Activated CD4-positive, alpha-beta memory T cell treated with anti-CD3 and anti-CD28 coated beads for 36 hours (primary cell): ENCODE measurements around the gene HNRNPH3. TPM values are rescaled to one million over a fixed set of nuclear protein-coding genes. Genes with fewer than 3 reads are reported as not detected.
A peak's percentile ranks its signal among the peaks of the same experiment; 100 is the strongest.
"Not testable (repeated sequence)": the region's sequence is repeated elsewhere in the genome, so short reads cannot be mapped to it uniquely, and the experiment has no call there.

ENCODE experiments used
- CTCF ChIA-PET: fragments of 350-600 bp; sonication (Branson Sonifier 250); formaldehyde crosslinking; loops from one replicate; lab custom pipeline; 2021; ENCODE audit warnings: antibody characterized with exemption, inconsistent platforms; lab: Charles Lee
- POLR2A ChIA-PET: fragments of 350-600 bp; sonication (Branson Sonifier 250); formaldehyde crosslinking; loops from one replicate; lab custom pipeline; 2021; ENCODE audit warnings: antibody characterized with exemption; lab: Charles Lee
- DNase-seq: peaks from one replicate; pipeline ENCODE4 v3.0.0-alpha.2; 2020
- H3K27ac Mint-ChIP-seq: one replicate; pipeline ENCODE4 v1.8.0; 2021; ENCODE audit warnings: mixed read lengths
- H3K27me3 Mint-ChIP-seq: one replicate; pipeline ENCODE4 v1.8.0; 2021; ENCODE audit warnings: mixed read lengths
- H3K36me3 Mint-ChIP-seq: one replicate; pipeline ENCODE4 v1.8.0; 2021; ENCODE audit warnings: mixed read lengths
- H3K4me1 Mint-ChIP-seq: one replicate; pipeline ENCODE4 v1.8.0; 2021; ENCODE audit warnings: low read depth, mixed read lengths
- H3K4me3 Mint-ChIP-seq: one replicate; pipeline ENCODE4 v1.8.0; 2021; ENCODE audit warnings: mild to moderate bottlenecking, mixed read lengths
- H3K9me3 Mint-ChIP-seq: one replicate; pipeline ENCODE4 v1.8.0; 2021; ENCODE audit warnings: mixed read lengths
- intact Hi-C: fragments of 100-400 bp; cut with micrococcal nuclease; formaldehyde crosslinking; loops from one replicate; pipeline ENCODE4 v1.15.1; 2023
- total RNA-seq, 2 experiments: library from RNA; stranded (reverse); gene quantifications; one replicate each; pipeline ENCODE4 v1.2.3, GENCODE V29; 2021

HNRNPH3 gene
- total RNA-seq, 2 experiments from 2014 or later, result 140 to 144 TPM

DNA sequence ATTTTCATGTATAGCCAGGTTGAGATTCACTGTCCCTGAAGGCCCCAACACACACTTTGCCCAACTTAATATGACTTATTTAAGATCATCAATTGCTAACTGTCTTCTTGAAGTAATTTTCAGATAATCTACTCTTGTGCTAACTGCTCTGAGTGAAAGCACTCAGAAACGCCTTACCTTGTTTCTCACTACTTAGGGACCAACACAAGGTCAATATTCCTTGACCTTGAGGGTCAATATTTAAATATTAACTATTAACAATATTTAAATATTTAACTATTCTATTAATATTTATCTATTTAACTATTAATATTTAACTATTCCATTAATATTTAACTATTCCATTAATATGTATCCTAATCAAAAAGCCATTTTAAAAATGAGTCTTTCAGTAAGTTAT lies 26.0 kb upstream of the HNRNPH3 start:
- intact Hi-C loops, result no loop called here
- Mint-ChIP-seq H3K36me3 (no peaks in the 10 kb centered on the region), H3K9me3 (no peaks in the 10 kb centered on the region), H3K27me3 (no peaks in the 10 kb centered on the region), H3K4me3 (no peak overlapping the region), H3K4me1 (no peaks in the 10 kb centered on the region), H3K27ac (no peak overlapping the region)
- ChIA-PET CTCF (no interaction called here), POLR2A (no interaction called here)
- no peak for DNase-seq

DNA sequence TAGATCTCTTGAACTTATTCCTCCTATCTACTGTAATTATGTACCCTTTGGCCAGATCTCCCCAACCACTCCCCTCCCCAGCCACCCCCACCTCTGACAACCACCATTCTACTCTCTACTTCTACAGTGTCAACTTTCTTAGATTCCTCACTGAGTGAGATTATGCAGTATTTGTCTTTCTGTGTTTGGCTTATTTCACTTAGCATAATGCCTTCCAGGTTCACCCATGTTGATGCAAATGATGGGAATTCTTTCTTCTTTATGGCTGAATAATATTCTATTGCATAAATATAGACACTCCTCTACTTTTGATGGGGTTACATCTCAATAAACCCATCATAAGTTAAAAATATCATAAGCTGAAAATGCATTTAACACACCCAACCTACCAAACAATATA lies 21.3 kb upstream of the HNRNPH3 start:
- ChIA-PET POLR2A (no interaction called here), CTCF (no interaction called here)
- DNase-seq, result no peak
- Mint-ChIP-seq H3K36me3 (no peaks in the 10 kb centered on the region), H3K27me3 (no peaks in the 10 kb centered on the region), H3K9me3 (peaks cover under 1% of the 10 kb centered on the region), H3K27ac (no peak overlapping the region), H3K4me1 (peaks cover 5% of the 10 kb centered on the region), H3K4me3 (no peak overlapping the region)
- intact Hi-C loops, result no loop called here

DNA sequence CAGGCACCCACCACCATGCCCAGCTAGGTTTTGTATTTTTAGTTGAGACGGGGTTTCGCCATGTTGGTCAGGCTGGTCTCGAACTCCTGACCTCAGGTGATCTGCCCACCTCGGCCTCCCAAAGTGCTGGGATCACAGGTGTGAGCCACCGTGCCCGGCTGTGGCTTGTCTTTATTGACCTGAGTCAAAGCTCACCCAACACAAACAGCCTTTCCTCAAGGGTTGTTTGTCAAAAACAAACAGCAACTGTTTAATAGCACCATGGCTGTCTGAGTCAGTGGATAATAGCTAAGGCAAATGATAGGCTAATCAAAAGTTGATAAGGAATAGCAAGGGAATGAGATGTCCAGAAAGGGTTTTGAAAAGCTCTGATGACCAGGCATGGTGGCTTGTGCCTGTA lies 16.9 kb upstream of the HNRNPH3 start:
- H3K4me1 Mint-ChIP-seq, H3K36me3 Mint-ChIP-seq, DNase-seq, H3K27ac Mint-ChIP-seq, intact Hi-C loops, H3K4me3 Mint-ChIP-seq, H3K27me3 Mint-ChIP-seq: not testable (repeated sequence)
- H3K9me3 Mint-ChIP-seq, result peaks cover 20% of the 10 kb centered on the region
- ChIA-PET CTCF (interaction anchor here (1.0 to 1.2 kb wide), 2 partner anchors 13 to 102 kb away, joined by 4 to 5 read pairs; no protein-coding TSS in a partner anchor), POLR2A (interaction anchor here (0.5 to 2.0 kb wide), 2 partner anchors 17 to 301 kb away, joined by 4 to 6 read pairs; partner anchors contain the start of genes HNRNPH3 and PBLD)

DNA sequence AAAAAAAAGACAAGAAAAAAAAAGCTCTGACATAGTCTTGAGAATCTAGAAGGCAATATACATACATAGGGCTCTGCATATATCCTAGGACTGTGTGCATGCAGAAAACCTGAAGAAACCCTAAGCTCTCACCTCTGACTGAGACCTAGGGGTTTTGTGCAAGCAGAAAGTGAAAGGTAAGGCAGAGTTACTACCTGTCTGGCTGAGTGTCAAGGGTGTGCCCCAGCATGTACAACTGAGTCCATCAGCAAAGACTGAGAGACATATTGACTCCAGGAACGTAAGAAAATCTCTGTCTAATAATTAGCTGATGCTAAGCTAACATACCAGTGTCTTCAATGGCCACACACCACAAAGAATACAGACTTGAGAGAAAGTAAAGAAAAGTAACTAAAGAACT lies 16.3 kb upstream of the HNRNPH3 start:
- peaks cover 20% of the 10 kb centered on the region for H3K9me3 Mint-ChIP-seq
- H3K27ac Mint-ChIP-seq, result no peak overlapping the region
- no peaks in the 10 kb centered on the region for H3K27me3 Mint-ChIP-seq
- H3K4me3 Mint-ChIP-seq, result no peak overlapping the region
- intact Hi-C loops, result no loop called here
- no peak for DNase-seq
- ChIA-PET POLR2A (interaction anchor here (0.5 kb wide), 1 partner anchor 301 kb away, joined by 4 read pairs; no protein-coding TSS in a partner anchor), CTCF (interaction anchor here (1.0 to 1.2 kb wide), 3 partner anchors 13 to 535 kb away, joined by 3 to 5 read pairs (median 4); no protein-coding TSS in a partner anchor)
- peaks cover 6% of the 10 kb centered on the region for H3K36me3 Mint-ChIP-seq
- peaks cover 5% of the 10 kb centered on the region for H3K4me1 Mint-ChIP-seq

DNA sequence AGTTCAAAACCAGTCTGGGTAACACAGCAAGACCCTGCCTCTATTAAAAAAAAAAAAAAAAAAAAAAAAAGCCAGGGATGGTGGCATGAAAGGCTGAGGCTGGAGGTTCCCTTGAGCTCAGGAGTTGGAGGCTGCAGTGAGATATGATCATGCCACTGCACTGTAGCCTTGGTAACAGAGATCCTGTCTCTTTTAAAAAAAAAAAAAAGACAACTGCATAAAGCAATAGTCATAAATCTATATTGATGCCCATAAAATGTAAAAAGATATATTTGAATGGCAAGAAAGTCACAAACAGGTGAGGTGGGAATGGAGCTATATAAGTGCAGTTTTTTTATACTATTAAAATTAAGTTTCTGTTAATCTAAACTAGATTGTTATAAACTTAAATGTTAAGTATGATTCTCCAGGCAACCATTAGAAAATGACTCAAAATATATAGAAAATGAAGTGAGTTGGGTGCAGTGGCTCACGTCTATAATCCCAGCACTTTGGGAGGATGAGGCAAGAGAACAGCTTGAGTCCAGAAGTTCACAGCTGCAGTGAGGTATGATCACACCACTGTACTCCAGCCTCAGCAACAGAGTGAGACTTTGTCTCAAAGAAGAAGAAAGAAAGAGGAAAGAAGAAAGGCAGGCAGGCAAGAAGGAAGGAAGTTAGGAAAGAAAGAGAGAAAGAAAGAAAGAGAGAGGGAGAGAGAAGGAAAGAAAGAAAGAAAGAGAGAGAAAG lies 13.4 kb upstream of the HNRNPH3 start:
- Mint-ChIP-seq H3K9me3 (peaks cover 20% of the 10 kb centered on the region), H3K4me3 (no peak overlapping the region), H3K27me3 (no peaks in the 10 kb centered on the region), H3K36me3 (peaks cover 6% of the 10 kb centered on the region), H3K27ac (no peak overlapping the region), H3K4me1 (peaks cover 5% of the 10 kb centered on the region)
- ChIA-PET CTCF (no interaction called here), POLR2A (no interaction called here)
- intact Hi-C loops, result no loop called here
- no peak for DNase-seq

DNA sequence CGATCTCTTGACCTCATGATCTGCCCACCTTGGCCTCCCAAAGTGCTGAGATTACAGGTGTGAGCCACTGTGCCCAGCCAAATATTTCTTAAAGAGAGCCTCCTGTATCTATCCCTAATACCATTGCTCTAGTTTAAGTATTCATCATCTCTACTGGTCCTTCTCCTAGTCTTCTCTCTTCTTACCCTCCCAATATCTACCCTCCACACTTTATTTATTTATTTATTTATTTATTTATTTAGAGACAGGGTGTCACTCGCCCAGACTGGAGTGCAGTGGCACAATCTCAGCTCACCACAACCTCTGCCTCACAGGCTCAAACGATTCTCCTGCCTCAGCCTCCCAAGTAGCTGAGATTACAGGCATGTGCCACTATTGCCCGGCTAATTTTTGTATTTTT lies 7.5 kb upstream of the HNRNPH3 start:
- POLR2A ChIA-PET, CTCF ChIA-PET, H3K36me3 Mint-ChIP-seq, DNase-seq, H3K27ac Mint-ChIP-seq, H3K4me3 Mint-ChIP-seq, intact Hi-C loops, H3K4me1 Mint-ChIP-seq, H3K9me3 Mint-ChIP-seq, H3K27me3 Mint-ChIP-seq: not testable (repeated sequence)

DNA sequence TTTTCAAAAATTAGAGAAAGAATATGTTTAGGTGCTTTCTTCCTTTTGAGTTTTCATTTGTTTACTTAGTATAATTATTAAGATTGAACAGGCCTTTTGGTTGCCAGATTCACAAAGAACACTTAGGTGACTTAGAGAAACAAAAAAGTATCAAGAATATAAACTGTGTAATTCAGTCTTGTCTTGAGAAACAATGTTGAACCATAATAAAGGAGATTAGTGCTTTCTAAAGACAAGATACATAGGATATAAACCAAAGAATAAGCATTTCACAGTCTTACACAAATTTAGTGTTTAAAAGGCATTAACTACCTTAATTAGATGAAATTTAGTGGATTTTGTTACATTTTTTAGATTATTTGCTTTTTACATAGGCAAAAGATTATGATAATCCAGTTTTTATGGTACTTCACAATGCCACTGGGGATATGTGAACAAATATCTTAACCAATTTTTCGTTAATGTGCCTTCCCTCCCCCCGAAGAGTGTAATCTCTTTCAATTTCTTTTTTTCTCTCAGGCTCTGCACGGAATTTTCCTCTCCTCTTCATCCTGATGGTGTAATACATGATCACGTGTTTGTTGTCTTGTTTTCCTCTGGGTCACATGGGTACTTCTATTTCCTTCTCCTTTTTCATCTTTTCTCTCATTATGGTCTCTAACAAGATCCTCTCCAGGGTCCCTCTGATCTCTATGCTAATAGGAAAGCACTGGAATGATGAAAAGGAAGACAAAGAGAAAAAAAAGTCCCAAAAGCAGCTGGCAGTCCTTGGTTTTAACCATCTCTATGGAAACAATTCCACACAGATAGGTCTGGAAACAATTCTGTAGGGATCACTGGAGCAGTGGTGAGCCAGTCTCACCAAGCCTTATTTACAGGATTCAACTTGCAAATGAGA lies 3.7 kb upstream of the HNRNPH3 start:
- Mint-ChIP-seq H3K4me3 (peak overlapping the region; percentile 1), H3K9me3 (no peaks in the 10 kb centered on the region), H3K27ac (peak overlapping the region; percentile 1), H3K4me1 (peaks cover 16% of the 10 kb centered on the region), H3K36me3 (peaks cover 10% of the 10 kb centered on the region), H3K27me3 (peaks cover 3% of the 10 kb centered on the region)
- intact Hi-C loops, result no loop called here
- POLR2A ChIA-PET, result interaction anchor here (0.7 kb wide), 1 partner anchor 443 kb away, joined by 3 read pairs; no protein-coding TSS in a partner anchor
- DNase-seq, result no peak
- CTCF ChIA-PET, result interaction anchor here (1.0 to 2.0 kb wide), 3 partner anchors 20 to 79 kb away, joined by 3 to 7 read pairs (median 3); partner anchors contain the start of gene RUFY2

DNA sequence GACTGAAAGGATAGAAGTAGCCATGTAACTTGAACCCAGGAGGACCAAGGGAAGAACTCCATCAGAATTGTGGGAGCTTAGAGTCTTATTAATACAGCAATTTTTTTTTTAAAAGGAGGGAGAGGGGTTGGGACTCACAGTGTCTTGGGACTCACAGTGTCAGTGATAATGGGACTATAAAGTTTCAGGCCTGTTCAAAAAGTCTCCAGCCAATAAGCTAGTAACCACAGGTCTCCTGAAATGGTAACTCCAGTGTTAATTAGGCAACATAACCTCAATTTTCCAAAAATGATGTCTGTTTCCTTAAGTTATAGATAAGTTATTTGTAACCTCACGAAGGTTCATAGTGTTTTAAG lies 2.4 kb upstream of the HNRNPH3 start:
- Mint-ChIP-seq H3K9me3 (no peaks in the 10 kb centered on the region), H3K4me3 (no peak overlapping the region), H3K27me3 (peaks cover 3% of the 10 kb centered on the region), H3K36me3 (peaks cover 21% of the 10 kb centered on the region), H3K4me1 (peaks cover 16% of the 10 kb centered on the region), H3K27ac (peak overlapping the region; percentile 100)
- ChIA-PET POLR2A (no interaction called here), CTCF (interaction anchor here (2.0 to 2.3 kb wide), 2 partner anchors 19 to 117 kb away, joined by 5 to 7 read pairs; no protein-coding TSS in a partner anchor)
- no peak for DNase-seq
- intact Hi-C loops, result no loop called here

DNA sequence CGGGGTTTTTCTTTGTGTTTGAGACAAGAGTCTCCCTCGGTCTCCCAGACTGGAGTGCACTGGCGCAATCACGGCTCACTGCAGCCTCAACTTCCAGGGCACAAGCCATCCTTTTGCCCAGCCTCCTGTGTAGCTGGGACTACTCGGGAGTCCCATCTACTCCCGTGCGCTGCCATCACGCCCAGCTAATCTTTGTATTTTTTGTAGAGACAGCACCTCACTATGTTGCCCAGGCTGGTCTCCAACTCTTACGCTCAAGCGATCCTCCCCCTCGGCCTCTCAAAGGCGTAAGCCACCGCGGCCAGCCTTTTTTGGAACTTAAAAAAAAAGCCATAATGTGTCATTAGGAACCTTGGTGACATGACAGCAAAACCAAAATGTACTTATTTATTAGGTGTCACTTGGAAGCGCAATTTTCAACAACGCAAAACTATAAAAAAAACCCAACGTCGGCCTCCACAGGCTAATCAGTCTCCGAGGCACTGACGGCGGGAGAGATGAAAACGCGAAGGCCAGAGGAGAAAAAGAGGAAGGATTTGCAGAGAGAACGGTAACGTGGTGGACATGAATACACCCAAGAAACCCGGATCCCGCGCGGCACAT lies 911 bp upstream of the HNRNPH3 start:
- Mint-ChIP-seq H3K4me1 (peaks cover 27% of the 10 kb centered on the region), H3K27me3 (peaks cover 3% of the 10 kb centered on the region), H3K9me3 (no peaks in the 10 kb centered on the region), H3K27ac (peak overlapping the region; percentile 100), H3K4me3 (peak overlapping the region; percentile 100), H3K36me3 (peaks cover 30% of the 10 kb centered on the region)
- DNase-seq, result peak; percentile 40
- POLR2A ChIA-PET, result interaction anchor here (0.8 to 2.1 kb wide), 6 partner anchors 8 to 626 kb away, joined by 3 to 11 read pairs (median 4); partner anchors contain the start of gene DDX50
- intact Hi-C loops, result loop anchor here (1.0 to 5.0 kb wide), 5 partner anchors 76 to 626 kb away; partner anchors contain the start of genes DDX21, RUFY2 and SIRT1
- CTCF ChIA-PET, result interaction anchor here (2.3 kb wide), 1 partner anchor 118 kb away, joined by 5 read pairs; no protein-coding TSS in a partner anchor

DNA sequence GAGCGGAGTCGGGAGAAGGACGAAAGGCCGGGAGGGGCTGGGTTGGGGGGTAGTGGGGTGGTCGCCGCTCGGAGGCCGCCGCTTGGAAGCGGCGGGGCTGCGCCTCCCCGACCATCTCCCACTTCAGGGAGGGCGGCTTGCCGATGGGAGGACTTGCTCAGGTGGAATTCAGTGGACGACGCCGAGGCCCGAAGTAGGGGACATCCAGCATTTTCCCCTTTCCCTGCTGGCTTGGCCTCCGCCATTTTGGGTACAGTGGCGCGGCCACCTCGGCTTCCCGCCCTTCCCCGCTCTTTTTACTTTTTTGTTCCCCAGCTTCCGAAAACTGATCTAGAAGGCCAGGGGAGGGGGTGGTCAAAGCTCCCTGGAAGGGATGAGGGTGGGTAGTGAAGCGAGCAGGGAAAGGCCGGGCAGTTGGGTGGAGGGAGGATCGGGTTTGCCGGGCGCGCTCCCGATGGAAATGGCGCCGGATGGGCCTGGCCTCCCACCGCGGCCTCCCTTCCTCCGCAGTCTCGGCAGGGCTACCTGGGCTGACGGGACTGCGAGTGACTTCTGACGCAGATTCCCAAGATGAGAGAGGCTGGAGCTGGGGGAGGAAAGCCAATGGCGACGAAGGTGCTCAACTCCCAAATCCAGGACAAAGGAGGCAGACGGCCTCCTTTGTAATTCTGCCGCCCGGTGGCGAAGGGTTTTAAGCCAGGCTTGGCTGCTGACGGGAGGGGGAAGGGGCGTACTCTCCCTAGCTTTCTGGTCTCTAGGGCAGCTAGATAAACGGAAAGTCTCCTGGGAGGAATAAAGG lies 594 bp downstream of the HNRNPH3 start, which contains the start of gene PBLD:
Gene PBLD, minus strand, starts transcription at position 670 of the 799 bp plus-strand sequence. CDS start 26,084 bp downstream, outside the sequence.
- H3K4me1 Mint-ChIP-seq, result peaks cover 41% of the 10 kb centered on the region
- POLR2A ChIA-PET, result interaction anchor here (0.6 to 2.1 kb wide), 15 partner anchors 8 to 756 kb away, joined by 3 to 11 read pairs (median 4); partner anchors contain the start of genes DDX21, DDX50, DNA2 and RUFY2
- CTCF ChIA-PET, result interaction anchor here (0.6 to 1.5 kb wide), 8 partner anchors 9 to 544 kb away, joined by 3 to 7 read pairs (median 3); no protein-coding TSS in a partner anchor
- peaks cover 41% of the 10 kb centered on the region for H3K36me3 Mint-ChIP-seq
- peak within 1 kb of the TSS; percentile 100 for H3K4me3 Mint-ChIP-seq
- H3K27ac Mint-ChIP-seq, result peak within 1 kb of the TSS; percentile 100
- H3K27me3 Mint-ChIP-seq, result peaks cover 3% of the 10 kb centered on the region
- H3K9me3 Mint-ChIP-seq, result no peaks in the 10 kb centered on the region
- DNase-seq, result peak; percentile 75
- intact Hi-C loops, result loop anchor here (1.0 to 5.0 kb wide), 6 partner anchors 75 to 625 kb away; partner anchors contain the start of genes CCAR1, DDX21, DDX50 and RUFY2
